H1 (cell line): ENCODE data around the gene SEC61G. TPM values are rescaled to one million over a fixed set of nuclear protein-coding genes. Genes with fewer than 3 reads are reported as not detected.

Experiments used
- CTCF ChIA-PET: fragments of 300-600 bp; sonication (Branson Sonifier 250); formaldehyde crosslinking; loops from one replicate; lab custom pipeline; 2021; ENCODE audit not compliant: partially characterized antibody; lab: Charles Lee
- POLR2A ChIA-PET: fragments of 300-600 bp; sonication (Branson Sonifier 250); formaldehyde crosslinking; loops from one replicate; lab custom pipeline; 2021; ENCODE audit warnings: inconsistent platforms; ENCODE audit not compliant: partially characterized antibody; lab: Charles Lee
- DNase-seq, 2 experiments: peaks; one replicate each; pipeline versions ENCODE4 v3.0.0 to v3.0.0-alpha.2; 2010 to 2022; ENCODE audit warnings: low spot score in 2 of 2, low read depth in 1 of 2, mixed read lengths in 1 of 2
- FAIRE-seq: peaks from 2 replicates; lab custom pipeline; 2011; peaks lifted over from hg19 to GRCh38; lab: Jason Lieb, UNC
- H2AFZ ChIP-seq: 2 replicates; pipeline ENCODE4 v1.8.1; 2012; ENCODE audit warnings: low read length, inconsistent platforms
- H2AK5ac ChIP-seq: 2 replicates; pipeline ENCODE4 v1.6.1; 2013; ENCODE audit warnings: low read depth, low read length
- H2BK120ac ChIP-seq: replicated peaks from 2 replicates; pipeline ENCODE3; 2013; ENCODE audit warnings: low read depth, low read length, inconsistent platforms
- H2BK12ac ChIP-seq: 2 replicates; pipeline ENCODE4 v1.6.1; 2013; ENCODE audit warnings: low read depth, low read length
- H2BK15ac ChIP-seq: 2 replicates; pipeline ENCODE4 v1.6.1; 2013; ENCODE audit warnings: low read length
- H2BK20ac ChIP-seq: 2 replicates; pipeline ENCODE4 v1.6.1; 2013; ENCODE audit warnings: low read length
- H2BK5ac ChIP-seq: 2 replicates; pipeline ENCODE4 v1.6.1; 2013; ENCODE audit warnings: low read depth, low read length
- H3K14ac ChIP-seq: 2 replicates; pipeline ENCODE4 v1.6.1; 2013; ENCODE audit warnings: inconsistent platforms; ENCODE audit not compliant: insufficient read length
- H3K18ac ChIP-seq: 2 replicates; pipeline ENCODE4 v1.6.1; 2013; ENCODE audit warnings: low read length; ENCODE audit errors: extremely low read depth
- H3K23ac ChIP-seq: 2 replicates; pipeline ENCODE4 v1.6.1; 2013; ENCODE audit warnings: inconsistent platforms; ENCODE audit not compliant: insufficient read length
- H3K23me2 ChIP-seq: 2 replicates; pipeline ENCODE4 v1.6.1; 2013; ENCODE audit warnings: low read depth, low read length
- H3K27ac ChIP-seq: 2 replicates; pipeline ENCODE4 v1.6.1; 2011; ENCODE audit warnings: low read depth, low read length, inconsistent platforms
- H3K27me3 ChIP-seq, 4 experiments: replicated peaks in 1 of 4; 1 replicate in 1 of 4; 2 replicates in 3 of 4; pipeline versions ENCODE4 v1.6.1 to v1.8.1; 2011 to 2013; ENCODE audit warnings: low read length in 3 of 4, mild to moderate bottlenecking in 3 of 4, inconsistent platforms in 2 of 4, mixed read lengths in 2 of 4, moderate library complexity in 1 of 4; ENCODE audit not compliant: control insufficient read depth in 3 of 4, insufficient read depth in 3 of 4; ENCODE audit errors: extremely low read depth in 1 of 4
- H3K36me3 ChIP-seq, 4 experiments: 2 replicates each; pipeline versions ENCODE4 v1.6.1 to v1.8.1; 2011 to 2013; ENCODE audit warnings: mild to moderate bottlenecking in 4 of 4, low read length in 3 of 4, moderate library complexity in 2 of 4, control low read depth in 1 of 4, inconsistent platforms in 1 of 4; ENCODE audit not compliant: insufficient read depth in 4 of 4, control insufficient read depth in 2 of 4
- H3K4ac ChIP-seq: replicated peaks from 2 replicates; pipeline ENCODE3; 2013; ENCODE audit warnings: low read length, low read depth, mixed read lengths, inconsistent platforms; ENCODE audit not compliant: insufficient read length
- H3K4me1 ChIP-seq, 4 experiments: replicated peaks in 1 of 4; 1 replicate in 1 of 4; 2 replicates in 3 of 4; pipeline versions ENCODE4 v1.6.1 to v1.8.1; 2011 to 2013; ENCODE audit warnings: low read length in 3 of 4, inconsistent platforms in 2 of 4, mixed read lengths in 1 of 4; ENCODE audit not compliant: insufficient read depth in 4 of 4, control insufficient read depth in 3 of 4
- H3K4me2 ChIP-seq, 2 experiments: 2 replicates each; pipeline versions ENCODE4 v1.6.1 to v1.8.1; 2011 to 2013; ENCODE audit warnings: low read depth in 2 of 2, low read length in 2 of 2, control low read depth in 1 of 2, inconsistent platforms in 1 of 2, mild to moderate bottlenecking in 1 of 2; ENCODE audit not compliant: insufficient read depth in 1 of 2
- H3K4me3 ChIP-seq, 4 experiments: fragments of 200-600, 300-600 bp in 1 of 4; sonication (generic), shearing (Covaris generic), sonication (Bioruptor Twin) in 1 of 4; 2 replicates each; pipeline versions ENCODE4 v1.5.1 to v1.8.1; 2011 to 2016; ENCODE audit warnings: low read length in 4 of 4, low read depth in 3 of 4, control low read depth in 2 of 4, inconsistent platforms in 2 of 4, mild to moderate bottlenecking in 2 of 4, mixed read lengths in 1 of 4, moderate library complexity in 1 of 4; ENCODE audit not compliant: insufficient read depth in 2 of 4; ENCODE audit errors: extremely low read depth in 1 of 4
- H3K56ac ChIP-seq: replicated peaks from 2 replicates; pipeline ENCODE3; 2013; ENCODE audit warnings: low read depth, mild to moderate bottlenecking, mixed read lengths, low read length, inconsistent platforms; ENCODE audit not compliant: insufficient read length
- H3K79me1 ChIP-seq: 2 replicates; pipeline ENCODE4 v1.6.1; 2013; ENCODE audit warnings: low read depth, low read length, control low read depth
- H3K79me2 ChIP-seq, 2 experiments: 2 replicates each; pipeline versions ENCODE4 v1.6.1 to v1.8.1; 2012 to 2013; ENCODE audit warnings: low read length in 2 of 2, mild to moderate bottlenecking in 2 of 2, inconsistent platforms in 1 of 2; ENCODE audit not compliant: insufficient read depth in 2 of 2, control insufficient read depth in 1 of 2
- H3K9ac ChIP-seq, 4 experiments: replicated peaks in 1 of 4; 1 replicate in 1 of 4; 2 replicates in 3 of 4; pipeline versions ENCODE4 v1.6.1 to v1.8.1; 2011 to 2013; ENCODE audit warnings: low read depth in 3 of 4, low read length in 3 of 4, control low read depth in 2 of 4, mild to moderate bottlenecking in 2 of 4, moderate library complexity in 2 of 4, inconsistent platforms in 1 of 4; ENCODE audit errors: extremely low read depth in 1 of 4
- H3K9me3 ChIP-seq, 2 experiments: 2 replicates each; pipeline versions ENCODE4 v1.6.1 to v1.8.1; 2012 to 2013; ENCODE audit warnings: mild to moderate bottlenecking in 2 of 2, moderate library complexity in 2 of 2, control low read depth in 1 of 2, inconsistent platforms in 1 of 2, low read depth in 1 of 2, low read length in 1 of 2, mixed read lengths in 1 of 2; ENCODE audit not compliant: insufficient read depth in 2 of 2
- H4K20me1 ChIP-seq, 2 experiments: replicated peaks in 1 of 2; 2 replicates each; pipeline versions ENCODE3 to v1.8.1; 2011 to 2013; ENCODE audit warnings: inconsistent platforms in 2 of 2, low read length in 2 of 2, mild to moderate bottlenecking in 1 of 2; ENCODE audit not compliant: insufficient read depth in 2 of 2, control insufficient read depth in 1 of 2
- H4K5ac ChIP-seq: 2 replicates; pipeline ENCODE4 v1.6.1; 2013; ENCODE audit warnings: low read length, low read depth, mixed read lengths, inconsistent platforms; ENCODE audit not compliant: insufficient read length
- H4K8ac ChIP-seq: 2 replicates; pipeline ENCODE4 v1.8.0; 2013; ENCODE audit warnings: mild to moderate bottlenecking, moderate library complexity, low read length, inconsistent platforms; ENCODE audit not compliant: insufficient read depth; ENCODE audit errors: extremely low read depth
- H4K91ac ChIP-seq: replicated peaks from 2 replicates; pipeline ENCODE3; 2013; ENCODE audit warnings: low read length, mixed read lengths, inconsistent platforms; ENCODE audit not compliant: insufficient read length
- CEBPB ChIP-seq: IDR thresholded peaks from 2 replicates; pipeline ENCODE4 v1.6.1; 2012; ENCODE audit warnings: low read depth, low read length
- MAX ChIP-seq: IDR thresholded peaks from 2 replicates; pipeline ENCODE4 v1.6.1; 2012; ENCODE audit warnings: inconsistent platforms
- SP1 ChIP-seq: IDR thresholded peaks from 2 replicates; pipeline ENCODE4 v1.6.1; 2011; ENCODE audit warnings: low read depth, low read length
- SP4 ChIP-seq: IDR thresholded peaks from 2 replicates; pipeline ENCODE4 v1.6.1; 2012; ENCODE audit warnings: low read length, inconsistent platforms
- WGBS, 2 experiments: shearing (Covaris generic) in 1 of 2; methylation state at CpG; one replicate each; pipeline versions ENCODE4 v1.1.6 to v1.1.7; 2013 to 2015; ENCODE audit warnings: low lambda C conversion rate in 2 of 2, mixed read lengths in 2 of 2, inconsistent platforms in 1 of 2, low coverage in 1 of 2, missing lambda C conversion rate in 1 of 2; ENCODE audit not compliant: insufficient replicate concordance in 2 of 2, insufficient coverage in 1 of 2, insufficient read length in 1 of 2; ENCODE audit errors: extremely low coverage in 1 of 2, missing lambda C conversion rate in 1 of 2; 5-methylcytosine and 5-hydroxymethylcytosine counted together
- polyA plus RNA-seq, 7 experiments: library from polyadenylated mRNA; depleted of rRNA in 3 of 7; stranded (reverse) in 5 of 7; unstranded in 2 of 7; fragments of >200 nt in 5 of 7; fragments of 200-250 nt in 2 of 7; gene quantifications; 1 replicate in 5 of 7; 2 replicates in 1 of 7; 4 replicates in 1 of 7; pipeline versions ENCODE4 v1.2.1 to v1.2.3, GENCODE V29; 2011 to 2013; ENCODE audit warnings: missing spikeins in 2 of 7, mixed read lengths in 2 of 7
- total RNA-seq: library from RNA; stranded (reverse); fragmentation: NEBNext Ultra II Directional; extraction: Animal tissue kit (Norgen Biotek cat#: 25700); gene quantifications from 2 replicates; pipeline ENCODE4 v1.2.1, GENCODE V29; 2021

The SEC61G gene
- total and polyA plus RNA-seq, 2 of the 8 experiments (the other 6 are each of a cell fraction or from before 2014, with no cell fraction given) = 142 to 274 TPM

- Histone ChIP-seq H3K18ac (peak overlapping the region; percentile 81), H2BK120ac (peak overlapping the region; percentile 38), H3K23ac (no peak overlapping the region), H3K79me1 (no peaks in the 10 kb centered on the region), H4K91ac (peak overlapping the region; percentile 76), H3K36me3 (no peaks in the 10 kb centered on the region), H4K5ac (peak overlapping the region; percentile 15), H3K14ac (no peak overlapping the region), H2BK5ac (peak overlapping the region; percentile 94; the same call in 1 of the 2 replicates), H3K27me3 (peaks cover 0 to 3% (median 0%) of the 10 kb centered on the region in 4 experiments; a peak in 1 of 7 replicates), H3K9me3 (no peaks in the 10 kb centered on the region), H3K23me2 (no peaks in the 10 kb centered on the region; the same call in 1 of the 2 replicates), H3K4me1 (peaks cover 4 to 13% (median 12%) of the 10 kb centered on the region in 4 experiments), H3K4me2 (0 out of 4 replicates have a peak overlapping the region, but pooled peaks of 1 of the 2 experiments have one; percentile 58), H3K56ac (no peak overlapping the region), H2AK5ac (peak overlapping the region; percentile 99; the same call in 1 of the 2 replicates), H2AFZ (no peak overlapping the region), H3K4me3 (no peak overlapping the region), H4K20me1 (no peaks in the 10 kb centered on the region), H3K4ac (no peak overlapping the region), H3K9ac (no peak overlapping the region; a peak in 1 of 7 replicates), H2BK15ac (no peak overlapping the region; the same call in 1 of the 2 replicates), H2BK12ac (peak overlapping the region; percentile 99), H3K79me2 (no peaks in the 10 kb centered on the region), H3K27ac (no peak overlapping the region), H2BK20ac (peak overlapping the region; percentile 95; the same call in 1 of the 2 replicates), H4K8ac (no peak overlapping the region)
- ChIA-PET POLR2A (interaction anchor here (1.2 kb wide), 1 partner anchor 472 kb away, joined by 3 read pairs; no protein-coding TSS in a partner anchor), CTCF (interaction anchor here (0.6 to 3.8 kb wide), 6 partner anchors 8 to 473 kb away, joined by 3 to 21 read pairs (median 4); no protein-coding TSS in a partner anchor)
- no peak for FAIRE-seq
- WGBS, 2 experiments = 70% methylated on average over 7 of the region's 8 CpGs; no CpG with 5 or more reads in 1 of the 2 experiments
- no peak for DNase-seq
- TF ChIP-seq SP1 (no peak), CEBPB (no peak), MAX (peak; percentile 2; the same call in 1 of the 2 replicates), SP4 (no peak)
Observed at GRCh38 chr7:54782829-54783228, 23.8 kb upstream of the SEC61G start.
